ENCODE data around the gene TGFB2.

The TGFB2 gene

GRCh38 chr1:218347336-218347722 is 2.2 kb downstream of the TGFB2 start:
- Histone ChIP-seq H3K36me3 (ENCODE audit: control insufficient read depth in 5 of 5, insufficient read depth in 5 of 5, low read length in 5 of 5) (peaks cover 0 to 4% (median 0%) of the 10 kb centered on the region in 5 donors), H3K9me3 (ENCODE audit: control insufficient read depth in 5 of 5, low read length in 5 of 5) (no peaks in the 10 kb centered on the region), H3K4me1 (ENCODE audit: control insufficient read depth in 5 of 5, insufficient read depth in 5 of 5, low read length in 5 of 5) (peaks cover 2 to 56% (median 51%) of the 10 kb centered on the region in 5 donors), H3K27me3 (ENCODE audit: control insufficient read depth in 5 of 5, insufficient read depth in 4 of 5, low read length in 5 of 5) (no peaks in the 10 kb centered on the region), H3K27ac (ENCODE audit: low read depth, low read length) (peak overlapping the region; percentile 47), H3K9ac (ENCODE audit: low read length in 5 of 5) (peak overlapping the region in 4 of 5 donors; percentile 23 to 72 (median 65)), H3K4me3 (ENCODE audit: low read depth in 1 of 5, low read length in 5 of 5) (peak overlapping the region; percentile 73 to 84 (median 77))

DNA sequence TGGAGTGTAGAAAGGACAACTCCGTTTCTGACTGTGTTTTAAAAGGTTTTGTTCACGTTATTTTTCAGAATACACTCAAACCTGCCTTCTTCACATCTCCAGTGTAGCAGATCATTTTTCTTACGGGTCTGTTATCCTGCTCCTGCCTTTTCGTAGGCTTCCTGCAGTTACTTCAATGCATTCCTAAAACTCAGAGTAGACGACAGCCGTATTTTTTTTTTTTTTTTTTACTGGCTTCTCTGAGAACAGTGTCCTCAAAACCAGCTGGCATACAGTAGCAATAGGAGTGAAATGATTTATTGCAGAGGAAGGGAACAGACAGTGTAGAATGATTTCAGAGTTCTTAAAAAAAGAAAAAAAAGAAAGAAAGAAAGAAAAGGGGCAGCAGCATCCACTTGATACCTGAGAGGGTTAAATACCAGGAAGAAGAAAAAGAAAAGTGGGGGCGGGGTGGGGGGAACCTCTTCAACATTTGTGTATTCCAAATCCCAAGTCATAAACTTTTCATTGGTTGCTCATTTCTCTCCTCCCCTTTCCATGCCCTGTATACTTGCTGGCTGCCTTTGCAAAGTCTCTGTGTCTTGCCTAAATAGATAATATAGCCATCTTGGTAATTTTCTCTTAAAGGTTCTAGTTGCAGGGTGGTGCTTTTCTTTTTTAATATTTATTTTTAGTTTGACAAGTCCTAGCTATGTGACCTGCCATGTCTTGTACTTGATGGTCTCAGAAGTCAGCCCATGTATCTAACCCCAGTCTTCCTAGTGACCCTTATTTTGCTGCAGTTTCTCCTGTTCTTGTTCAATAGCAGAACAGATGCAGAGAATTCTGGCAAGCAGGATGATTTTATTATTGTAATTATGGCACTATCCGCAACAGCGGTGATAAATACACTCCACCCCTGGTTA is 2.8 kb downstream of the TGFB2 start:
- no peaks in the 10 kb centered on the region for H3K27me3 ChIP-seq (ENCODE audit: control insufficient read depth in 5 of 5, insufficient read depth in 4 of 5, low read length in 5 of 5)
- no peaks in the 10 kb centered on the region for H3K9me3 ChIP-seq (ENCODE audit: control insufficient read depth in 5 of 5, low read length in 5 of 5)
- peak overlapping the region in 1 of 5 donors; percentile 43 for H3K9ac ChIP-seq (ENCODE audit: low read length in 5 of 5)
- H3K4me1 ChIP-seq (ENCODE audit: control insufficient read depth in 5 of 5, insufficient read depth in 5 of 5, low read length in 5 of 5), result peaks cover 2 to 56% (median 51%) of the 10 kb centered on the region in 5 donors
- peaks cover 0 to 4% (median 0%) of the 10 kb centered on the region in 5 donors for H3K36me3 ChIP-seq (ENCODE audit: control insufficient read depth in 5 of 5, insufficient read depth in 5 of 5, low read length in 5 of 5)
- peak overlapping the region; percentile 73 to 84 (median 77) for H3K4me3 ChIP-seq (ENCODE audit: low read depth in 1 of 5, low read length in 5 of 5)
- H3K27ac ChIP-seq (ENCODE audit: low read depth, low read length), result peak overlapping the region; percentile 47

DNA sequence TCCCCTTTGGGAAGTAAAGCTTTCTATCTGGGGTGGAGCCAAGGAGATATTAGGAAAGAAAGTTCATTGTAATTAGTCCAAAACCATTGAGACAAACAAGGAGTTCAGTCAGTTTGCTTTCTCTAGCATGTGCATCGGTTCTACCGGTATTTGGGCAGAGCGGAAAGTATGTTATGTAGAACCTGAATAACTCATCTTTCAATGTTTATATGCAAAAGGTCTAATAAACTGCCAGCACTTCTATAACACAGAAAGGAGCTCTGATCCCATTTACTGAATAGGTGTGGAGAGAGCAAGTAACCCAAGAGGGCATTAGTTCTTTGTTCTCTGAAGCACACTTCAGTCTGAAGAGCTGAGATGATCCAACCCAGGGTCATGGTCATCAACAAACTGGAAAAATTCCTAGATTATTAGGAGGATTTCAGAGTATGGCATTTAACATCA is 3.5 kb downstream of the TGFB2 start:
- no peaks in the 10 kb centered on the region for H3K27me3 ChIP-seq (ENCODE audit: control insufficient read depth in 5 of 5, insufficient read depth in 4 of 5, low read length in 5 of 5)
- peak overlapping the region; percentile 27 for H3K27ac ChIP-seq (ENCODE audit: low read depth, low read length)
- H3K36me3 ChIP-seq (ENCODE audit: control insufficient read depth in 5 of 5, insufficient read depth in 5 of 5, low read length in 5 of 5), result no peaks in the 10 kb centered on the region
- no peaks in the 10 kb centered on the region for H3K9me3 ChIP-seq (ENCODE audit: control insufficient read depth in 5 of 5, low read length in 5 of 5)
- H3K4me3 ChIP-seq (ENCODE audit: low read depth in 1 of 5, low read length in 5 of 5), result peak overlapping the region in 1 of 5 donors; percentile 83
- no peak overlapping the region for H3K9ac ChIP-seq (ENCODE audit: low read length in 5 of 5)
- H3K4me1 ChIP-seq (ENCODE audit: control insufficient read depth in 5 of 5, insufficient read depth in 5 of 5, low read length in 5 of 5), result peaks cover 2 to 56% (median 51%) of the 10 kb centered on the region in 5 donors

GRCh38 chr1:218349348-218350034 is 4.4 kb downstream of the TGFB2 start:
- H3K27me3 ChIP-seq (ENCODE audit: control insufficient read depth in 5 of 5, insufficient read depth in 4 of 5, low read length in 5 of 5), result no peaks in the 10 kb centered on the region
- peaks cover 2 to 56% (median 51%) of the 10 kb centered on the region in 5 donors for H3K4me1 ChIP-seq (ENCODE audit: control insufficient read depth in 5 of 5, insufficient read depth in 5 of 5, low read length in 5 of 5)
- no peak overlapping the region for H3K4me3 ChIP-seq (ENCODE audit: low read depth in 1 of 5, low read length in 5 of 5)
- H3K9ac ChIP-seq (ENCODE audit: low read length in 5 of 5), result no peak overlapping the region
- no peaks in the 10 kb centered on the region for H3K36me3 ChIP-seq (ENCODE audit: control insufficient read depth in 5 of 5, insufficient read depth in 5 of 5, low read length in 5 of 5)
- no peaks in the 10 kb centered on the region for H3K9me3 ChIP-seq (ENCODE audit: control insufficient read depth in 5 of 5, low read length in 5 of 5)
- H3K27ac ChIP-seq (ENCODE audit: low read depth, low read length), result no peak overlapping the region

DNA sequence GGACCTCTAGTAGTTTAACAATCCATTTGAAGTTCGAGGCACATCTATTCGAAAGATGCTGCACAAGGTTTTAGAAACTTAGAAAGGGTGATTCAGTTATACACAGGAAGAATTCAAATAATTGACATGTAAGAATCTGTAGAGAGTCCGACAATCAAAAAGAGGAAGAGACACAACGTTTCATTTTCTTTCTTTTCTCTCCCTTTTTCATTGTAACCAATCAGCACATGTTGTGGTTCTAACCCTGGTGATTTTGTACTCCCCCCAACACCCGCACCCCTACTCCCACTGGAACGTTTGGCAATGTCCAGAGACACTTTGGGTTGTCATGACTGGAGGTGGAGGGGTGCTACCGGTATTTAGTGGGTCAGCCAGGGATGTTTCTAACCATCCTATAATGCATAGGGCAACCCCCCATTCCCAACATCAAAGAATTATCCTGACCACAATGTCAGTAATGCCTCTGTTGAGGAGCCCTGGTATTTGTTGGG is 4.9 kb downstream of the TGFB2 start:
- Histone ChIP-seq H3K9ac (ENCODE audit: low read length in 5 of 5) (no peak overlapping the region), H3K27ac (ENCODE audit: low read depth, low read length) (no peak overlapping the region), H3K4me1 (ENCODE audit: control insufficient read depth in 5 of 5, insufficient read depth in 5 of 5, low read length in 5 of 5) (peaks cover 2 to 51% (median 46%) of the 10 kb centered on the region in 5 donors)

GRCh38 chr1:218350801-218351266 is 5.7 kb downstream of the TGFB2 start:
- H3K9ac ChIP-seq (ENCODE audit: low read length in 5 of 5), result peak overlapping the region in 1 of 5 donors; percentile 56
- H3K9me3 ChIP-seq (ENCODE audit: control insufficient read depth in 5 of 5, low read length in 5 of 5), result no peaks in the 10 kb centered on the region
- peak overlapping the region in 4 of 5 donors; percentile 43 to 62 (median 60) for H3K4me3 ChIP-seq (ENCODE audit: low read depth in 1 of 5, low read length in 5 of 5)
- peak overlapping the region; percentile 71 for H3K27ac ChIP-seq (ENCODE audit: low read depth, low read length)
- H3K4me1 ChIP-seq (ENCODE audit: control insufficient read depth in 5 of 5, insufficient read depth in 5 of 5, low read length in 5 of 5), result peaks cover 2 to 43% (median 38%) of the 10 kb centered on the region in 5 donors
- H3K27me3 ChIP-seq (ENCODE audit: control insufficient read depth in 5 of 5, insufficient read depth in 4 of 5, low read length in 5 of 5), result no peaks in the 10 kb centered on the region
- no peaks in the 10 kb centered on the region for H3K36me3 ChIP-seq (ENCODE audit: control insufficient read depth in 5 of 5, insufficient read depth in 5 of 5, low read length in 5 of 5)

More for the DNA sequence above, 4.9 kb downstream of the TGFB2 start:
- Histone ChIP-seq H3K9me3 (ENCODE audit: control insufficient read depth in 5 of 5, low read length in 5 of 5) (no peaks in the 10 kb centered on the region), H3K4me3 (ENCODE audit: low read depth in 1 of 5, low read length in 5 of 5) (no peak overlapping the region), H3K36me3 (ENCODE audit: control insufficient read depth in 5 of 5, insufficient read depth in 5 of 5, low read length in 5 of 5) (no peaks in the 10 kb centered on the region), H3K27me3 (ENCODE audit: control insufficient read depth in 5 of 5, insufficient read depth in 4 of 5, low read length in 5 of 5) (no peaks in the 10 kb centered on the region)

DNA sequence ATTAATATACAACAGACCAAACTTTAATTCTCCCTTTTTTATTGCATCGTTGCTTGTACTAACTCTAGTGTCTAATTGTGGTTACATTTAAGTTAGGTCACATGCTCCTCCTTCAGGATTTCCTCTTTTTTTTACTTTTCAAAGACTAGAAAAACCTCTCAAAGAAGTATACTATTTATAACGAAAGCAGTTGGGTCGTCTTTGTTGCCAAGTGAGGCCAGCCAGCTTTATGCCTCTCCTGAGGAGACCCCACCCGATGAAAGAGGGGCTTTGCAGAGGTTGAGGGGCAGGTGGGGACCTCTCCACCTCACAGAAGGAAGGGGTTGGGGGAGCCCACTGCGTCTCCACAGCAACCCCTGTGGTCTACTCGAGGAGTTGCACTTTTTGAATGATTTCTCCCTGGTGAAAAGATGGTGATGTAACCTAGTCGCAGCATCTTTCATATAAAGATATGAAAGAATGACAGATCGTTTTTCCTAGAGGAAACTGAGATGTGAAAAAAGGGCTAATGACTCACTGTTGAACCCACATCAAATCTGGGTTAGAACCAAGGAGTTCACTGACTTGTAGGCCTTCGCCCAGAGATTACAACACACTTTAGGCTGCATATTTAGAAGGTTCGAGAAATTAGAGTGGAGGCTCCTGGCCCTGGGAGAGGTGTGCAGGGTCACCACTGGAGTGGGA is 6.4 kb downstream of the TGFB2 start:
- no peaks in the 10 kb centered on the region for H3K9me3 ChIP-seq (ENCODE audit: control insufficient read depth in 5 of 5, low read length in 5 of 5)
- no peaks in the 10 kb centered on the region for H3K36me3 ChIP-seq (ENCODE audit: control insufficient read depth in 5 of 5, insufficient read depth in 5 of 5, low read length in 5 of 5)
- no peaks in the 10 kb centered on the region for H3K27me3 ChIP-seq (ENCODE audit: control insufficient read depth in 5 of 5, insufficient read depth in 4 of 5, low read length in 5 of 5)
- H3K9ac ChIP-seq (ENCODE audit: low read length in 5 of 5), result peak overlapping the region in 3 of 5 donors; percentile 8 to 56 (median 42)
- peak overlapping the region; percentile 71 for H3K27ac ChIP-seq (ENCODE audit: low read depth, low read length)
- H3K4me1 ChIP-seq (ENCODE audit: control insufficient read depth in 5 of 5, insufficient read depth in 5 of 5, low read length in 5 of 5), result peaks cover 2 to 36% (median 31%) of the 10 kb centered on the region in 5 donors
- peak overlapping the region; percentile 43 to 62 (median 59) for H3K4me3 ChIP-seq (ENCODE audit: low read depth in 1 of 5, low read length in 5 of 5)

DNA sequence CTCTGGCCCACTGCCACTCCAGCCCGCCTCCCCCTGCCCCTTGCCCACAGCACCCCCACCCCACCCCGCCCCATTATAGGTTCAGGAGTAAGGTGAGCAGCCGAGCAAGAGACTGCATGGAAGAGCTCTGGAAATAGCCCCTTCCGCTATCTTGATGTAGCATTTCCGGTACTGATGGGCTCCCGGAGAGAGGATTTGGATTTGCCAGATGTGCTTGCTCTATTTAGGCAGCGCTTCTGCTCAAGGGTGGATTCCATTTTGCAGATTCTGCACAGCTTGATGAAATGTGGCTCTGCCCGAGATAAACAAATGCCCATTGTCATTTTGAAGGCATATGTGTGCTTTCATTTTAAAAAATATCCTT is 6.9 kb downstream of the TGFB2 start:
- Histone ChIP-seq H3K27me3 (ENCODE audit: control insufficient read depth in 5 of 5, insufficient read depth in 4 of 5, low read length in 5 of 5) (no peaks in the 10 kb centered on the region), H3K27ac (ENCODE audit: low read depth, low read length) (no peak overlapping the region), H3K4me3 (ENCODE audit: low read depth in 1 of 5, low read length in 5 of 5) (no peak overlapping the region)

DNA sequence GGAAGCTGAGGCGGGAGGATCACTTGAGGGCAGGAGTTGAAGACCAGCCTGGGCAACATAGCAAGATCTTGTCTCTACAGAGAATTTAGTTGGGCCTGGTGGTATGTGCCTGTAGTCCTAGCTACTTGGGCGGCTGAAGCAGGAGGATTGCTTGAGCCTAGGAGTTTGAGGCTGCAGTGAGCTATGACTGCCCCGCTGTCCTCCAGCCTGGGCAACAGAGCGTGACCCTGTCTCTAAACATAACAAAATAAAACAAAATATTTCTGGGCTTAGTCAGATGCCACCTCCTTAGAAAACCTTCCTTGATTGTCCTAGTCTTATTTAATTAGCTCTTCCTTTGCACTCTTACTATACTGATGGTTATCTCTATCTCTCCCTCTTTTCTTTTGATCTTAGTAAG is 8.5 kb downstream of the TGFB2 start:
- Histone ChIP-seq H3K9ac (ENCODE audit: low read length in 5 of 5) (no peak overlapping the region), H3K4me1 (ENCODE audit: control insufficient read depth in 5 of 5, insufficient read depth in 5 of 5, low read length in 5 of 5) (peaks cover 0 to 16% (median 12%) of the 10 kb centered on the region in 5 donors), H3K27me3 (ENCODE audit: control insufficient read depth in 5 of 5, insufficient read depth in 4 of 5, low read length in 5 of 5) (no peaks in the 10 kb centered on the region)

More for the DNA sequence above, 6.9 kb downstream of the TGFB2 start:
- Histone ChIP-seq H3K9ac (ENCODE audit: low read length in 5 of 5) (no peak overlapping the region), H3K4me1 (ENCODE audit: control insufficient read depth in 5 of 5, insufficient read depth in 5 of 5, low read length in 5 of 5) (peaks cover 2 to 31% (median 26%) of the 10 kb centered on the region in 5 donors), H3K36me3 (ENCODE audit: control insufficient read depth in 5 of 5, insufficient read depth in 5 of 5, low read length in 5 of 5) (no peaks in the 10 kb centered on the region), H3K9me3 (ENCODE audit: control insufficient read depth in 5 of 5, low read length in 5 of 5) (no peaks in the 10 kb centered on the region)

More for the DNA sequence above, 8.5 kb downstream of the TGFB2 start:
- Histone ChIP-seq H3K4me3 (ENCODE audit: low read depth in 1 of 5, low read length in 5 of 5) (no peak overlapping the region), H3K9me3 (ENCODE audit: control insufficient read depth in 5 of 5, low read length in 5 of 5) (no peaks in the 10 kb centered on the region), H3K36me3 (ENCODE audit: control insufficient read depth in 5 of 5, insufficient read depth in 5 of 5, low read length in 5 of 5) (no peaks in the 10 kb centered on the region), H3K27ac (ENCODE audit: low read depth, low read length) (no peak overlapping the region)
